ENCODE results near the gene NUCKS1.

NUCKS1 gene

DNA sequence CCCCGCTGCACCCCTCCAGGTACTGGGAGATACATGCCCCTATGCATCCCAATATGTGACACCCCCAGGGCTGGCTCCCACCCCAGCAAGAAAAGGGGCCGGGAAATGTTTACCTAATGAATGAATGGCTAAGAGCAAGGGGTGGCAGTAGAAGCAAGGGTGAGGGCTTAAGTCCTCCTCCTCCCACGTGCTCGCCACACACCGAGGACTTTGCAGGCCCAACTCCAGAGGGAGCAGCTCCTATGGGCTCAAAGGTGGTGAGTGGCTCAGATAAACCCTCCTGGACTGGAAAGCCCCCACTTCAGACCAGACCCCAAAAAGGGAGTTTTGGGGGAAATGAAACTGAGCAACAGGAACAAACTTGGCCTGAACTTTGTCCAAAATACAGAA, 81.0 kb downstream of the NUCKS1 start:
- peak; percentile 27 for DNase-seq (ENCODE audit: low read depth)

DNA sequence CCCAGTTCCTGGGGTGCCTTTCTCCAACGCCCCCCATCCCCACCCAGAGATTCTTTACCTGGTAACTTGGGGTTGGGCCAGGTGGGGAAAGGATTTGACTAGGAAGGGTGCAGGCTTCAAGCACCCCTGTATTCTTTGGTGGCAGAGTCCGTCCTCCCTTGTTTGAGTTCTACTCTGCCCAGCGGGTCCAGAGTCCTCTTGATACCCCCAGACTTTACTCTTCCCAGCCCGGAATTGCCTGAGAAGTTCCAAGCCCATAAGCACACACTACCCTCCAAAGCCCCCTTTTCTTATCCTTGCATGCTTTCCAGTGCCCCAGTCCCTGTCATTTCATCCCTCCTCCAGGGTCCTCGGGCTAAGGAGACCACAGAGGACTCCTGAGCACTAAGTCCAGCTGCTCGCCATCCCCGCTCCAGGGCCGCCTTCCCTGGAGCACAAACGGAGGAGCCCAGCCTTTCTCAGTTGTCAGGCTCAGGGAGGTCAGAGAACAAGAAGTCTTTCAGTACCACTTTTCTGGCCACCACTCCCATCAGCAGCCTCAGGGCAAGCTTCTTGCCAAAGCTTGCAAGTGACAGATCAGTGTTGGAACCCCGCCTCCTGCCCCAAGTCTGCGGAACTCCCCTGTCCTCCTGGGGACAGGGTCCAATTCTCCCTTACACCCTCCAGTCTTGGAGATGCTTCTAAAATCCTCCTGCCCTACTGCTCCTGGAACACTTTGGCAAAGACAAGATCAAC, 81.9 kb downstream of the NUCKS1 start:
- no peak for DNase-seq (ENCODE audit: low read depth)

DNA sequence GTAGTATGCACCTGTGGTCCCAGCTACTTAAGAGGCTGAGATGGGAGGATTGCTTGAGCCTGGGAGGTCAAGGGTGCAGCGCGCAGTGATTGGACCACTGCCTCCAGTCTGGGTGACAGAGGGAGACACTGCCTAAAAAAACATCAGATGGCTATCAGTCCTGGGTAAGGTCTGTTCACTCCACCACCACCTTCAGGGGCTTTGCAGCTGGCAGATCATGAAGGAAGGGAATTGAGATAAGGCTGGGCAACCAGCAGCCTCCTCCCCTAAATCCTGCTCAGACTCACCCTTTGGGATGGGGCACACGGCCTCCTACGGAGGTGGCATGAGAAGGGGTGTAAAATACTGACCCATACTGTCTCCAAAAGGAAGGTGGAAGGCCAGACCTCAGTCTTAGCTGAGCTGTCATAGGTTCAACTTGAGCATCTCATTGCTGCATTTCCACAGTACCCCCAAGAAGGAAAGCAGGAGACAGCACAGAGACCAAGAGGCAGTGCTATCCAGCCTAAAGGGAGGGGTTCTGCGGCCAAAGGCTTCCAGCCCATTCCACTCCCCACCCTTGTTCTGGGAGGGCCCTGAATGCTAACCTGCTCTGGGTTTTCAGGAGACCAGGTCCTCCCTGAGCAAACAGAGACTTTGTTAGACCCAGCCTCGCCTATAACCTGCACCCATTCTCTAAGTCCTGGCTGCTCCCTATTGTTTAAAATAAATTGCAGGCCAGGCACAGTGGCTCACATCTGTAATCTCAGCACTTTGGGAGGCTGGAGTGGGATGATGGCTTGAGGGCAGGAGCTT, 83.4 kb downstream of the NUCKS1 start:
- no peak for DNase-seq (ENCODE audit: low read depth)

DNA sequence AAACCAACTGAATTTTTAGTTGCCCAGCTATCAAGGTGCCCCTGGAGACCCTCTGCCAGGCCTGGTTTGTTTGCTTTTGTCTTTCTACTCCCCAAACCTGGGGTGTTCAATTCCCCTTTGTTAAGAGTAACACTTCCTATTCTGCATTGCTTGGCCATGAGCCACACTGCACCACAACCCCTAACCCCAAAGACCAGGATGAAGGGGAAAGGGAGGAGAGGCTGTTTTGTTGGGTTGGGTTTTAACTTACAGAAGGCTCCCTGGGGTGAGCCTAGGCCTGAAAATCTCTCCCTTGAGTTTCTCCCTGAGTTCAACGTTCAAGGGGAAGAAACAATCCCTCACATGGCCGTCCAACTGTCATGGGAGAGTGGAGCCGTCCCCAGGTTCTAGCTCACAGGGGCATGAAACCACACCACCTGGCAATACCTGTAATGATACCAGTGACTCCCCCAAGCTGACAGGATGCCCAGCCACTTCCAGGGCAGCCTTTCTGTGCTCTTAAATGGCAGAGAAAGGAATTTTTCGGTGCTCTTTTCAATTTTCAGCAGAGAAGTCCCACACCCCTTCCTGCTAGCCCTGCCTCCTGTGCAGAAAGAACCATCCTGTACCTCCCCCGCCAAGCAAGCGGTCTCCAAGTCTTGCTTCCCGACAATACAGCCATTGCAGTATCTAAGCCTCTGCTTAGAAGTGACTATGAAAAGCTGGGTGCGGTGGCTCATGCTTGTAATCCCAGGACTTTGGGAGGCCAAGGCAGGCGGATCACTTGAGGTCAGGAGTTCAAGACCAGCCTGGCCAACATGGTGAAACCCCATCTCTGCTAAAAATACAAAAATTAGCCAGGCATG, 84.6 kb downstream of the NUCKS1 start:
- DNase-seq (ENCODE audit: low read depth): no peak

DNA sequence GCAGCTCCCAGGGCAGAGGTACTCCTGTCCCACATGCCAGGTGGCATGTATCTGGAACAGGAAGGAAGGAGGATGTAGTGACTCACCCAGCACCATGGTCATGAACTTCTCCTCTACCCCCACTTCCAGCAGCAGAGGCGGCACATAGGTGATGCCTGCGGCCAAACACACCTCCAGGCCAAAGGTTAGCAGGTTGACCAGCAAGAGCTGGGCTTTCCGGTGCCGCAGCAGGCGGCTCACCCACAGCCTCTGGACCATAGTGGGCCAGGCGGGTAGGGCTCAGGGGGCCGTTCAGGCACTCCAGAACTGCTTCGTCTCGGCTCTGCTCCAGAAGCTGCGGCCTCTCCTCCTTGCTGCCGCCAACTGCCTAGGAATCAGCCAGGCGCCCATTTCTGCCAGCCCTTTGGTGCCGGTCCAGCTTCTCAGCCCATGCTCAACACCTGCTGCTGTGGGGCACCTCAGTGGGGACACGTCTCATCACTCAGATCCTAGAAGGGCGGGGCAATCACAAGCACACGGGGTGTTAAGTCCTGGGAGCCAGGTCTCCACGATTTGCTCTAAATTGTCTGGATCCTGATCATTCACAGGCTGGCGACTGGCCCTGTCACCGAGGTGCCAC, 85.5 kb downstream of the NUCKS1 start:
- no peak for DNase-seq (ENCODE audit: low read depth)

DNA sequence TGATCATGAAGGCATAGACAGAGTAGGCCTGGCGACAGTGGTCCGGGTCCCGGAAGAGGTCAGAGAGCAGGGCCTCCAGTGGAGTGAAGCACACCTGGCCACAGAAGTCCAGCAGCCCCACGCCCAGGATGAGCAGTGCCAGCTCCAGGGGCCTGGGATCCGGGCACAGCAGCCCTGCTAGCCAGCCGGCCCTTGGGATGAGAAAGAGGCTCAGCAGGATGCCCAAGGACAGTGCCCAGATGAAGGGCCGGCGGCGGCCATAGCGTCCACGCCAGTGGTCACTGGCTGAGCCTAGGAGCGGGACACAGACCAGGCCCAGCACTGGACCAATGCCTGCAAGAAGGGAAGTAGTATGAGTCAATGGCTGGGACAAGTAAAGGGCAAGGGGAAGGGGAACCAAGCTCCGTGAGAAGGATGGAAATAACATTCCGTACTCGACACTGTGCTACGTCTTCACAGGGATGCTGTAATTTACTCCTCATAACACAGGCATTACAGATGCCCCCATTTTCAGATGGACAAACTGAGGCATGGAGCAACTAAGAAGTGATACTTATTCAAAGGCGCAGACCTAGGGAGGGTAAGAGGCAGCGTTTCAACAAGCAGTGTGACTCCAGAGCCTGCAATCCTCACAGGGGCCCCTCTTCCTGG, 86.6 kb downstream of the NUCKS1 start:
- no peak for DNase-seq (ENCODE audit: low read depth)
